ENCODE data around the gene DRC3.

DRC3 gene

GRCh38 chr17:17988427-17988945 lies 15.8 kb downstream of the DRC3 start:
- WGBS (ENCODE audit: extremely low coverage, insufficient coverage, insufficient read length) = no CpG with 5 or more reads among the region's 7 CpGs
- Histone ChIP-seq H3K23ac (ENCODE audit: low read length) (no peak overlapping the region), H3K79me1 (ENCODE audit: low read length) (no peaks in the 10 kb centered on the region)

GRCh38 chr17:17989081-17989480 lies 16.4 kb downstream of the DRC3 start:
- Histone ChIP-seq H3K18ac (ENCODE audit: low read length) (no peak overlapping the region), H3K79me1 (ENCODE audit: low read length) (peaks cover 6% of the 10 kb centered on the region), H4K8ac (ENCODE audit: low read depth, low read length) (no peak overlapping the region), H3K79me2 (ENCODE audit: control insufficient read depth, insufficient read depth, low read length, poor library complexity) (no peaks in the 10 kb centered on the region), H3K4ac (ENCODE audit: low read depth, low read length) (no peak overlapping the region), H2BK12ac (ENCODE audit: low read length) (no peak overlapping the region), H3K9me3 (ENCODE audit: insufficient read depth, low read depth, low read length) (no peaks in the 10 kb centered on the region), H3K36me3 (ENCODE audit: control insufficient read depth in 1 of 2, insufficient read depth in 2 of 2, low read length in 2 of 2) (no peaks in the 10 kb centered on the region), H3K14ac (ENCODE audit: low read length) (no peak overlapping the region), H4K12ac (ENCODE audit: low read depth, low read length) (no peak overlapping the region), H3K4me3 (ENCODE audit: low read depth, low read length) (no peak overlapping the region), H4K91ac (ENCODE audit: low read depth, low read length) (no peak overlapping the region), H3K27ac (ENCODE audit: low read depth, low read length) (no peak overlapping the region), H3K27me3 (ENCODE audit: insufficient read depth, low read length) (no peaks in the 10 kb centered on the region), H2BK120ac (ENCODE audit: insufficient read depth, low read length, poor library complexity) (no peak overlapping the region), H3K23ac (ENCODE audit: low read length) (no peak overlapping the region), H2AK5ac (ENCODE audit: low read length) (no peak overlapping the region), H3K9ac (ENCODE audit: low read length) (no peak overlapping the region), H3K4me2 (ENCODE audit: low read length) (no peak overlapping the region), H2AFZ (ENCODE audit: insufficient read depth, low read length, poor library complexity) (no peak overlapping the region), H2BK5ac (ENCODE audit: low read depth, low read length, poor library complexity) (no peak overlapping the region), H3K4me1 (ENCODE audit: control insufficient read depth in 1 of 2, insufficient read depth in 2 of 2, low read length in 2 of 2) (peaks cover 20 to 24% of the 10 kb centered on the region in 2 experiments)
- WGBS (ENCODE audit: extremely low coverage, insufficient coverage, insufficient read length) = no CpG with 5 or more reads among the region's 9 CpGs
- peak in 1 of 2 donors; percentile 13 for DNase-seq

More at GRCh38 chr17:17988427-17988945, 15.8 kb downstream of the DRC3 start:
- Histone ChIP-seq H3K36me3 (ENCODE audit: control insufficient read depth in 1 of 2, insufficient read depth in 2 of 2, low read length in 2 of 2) (no peaks in the 10 kb centered on the region), H3K27ac (ENCODE audit: low read depth, low read length) (no peak overlapping the region), H2BK5ac (ENCODE audit: low read depth, low read length, poor library complexity) (no peak overlapping the region), H2BK120ac (ENCODE audit: insufficient read depth, low read length, poor library complexity) (no peak overlapping the region), H4K8ac (ENCODE audit: low read depth, low read length) (no peak overlapping the region), H3K4me2 (ENCODE audit: low read length) (no peak overlapping the region), H3K9ac (ENCODE audit: low read length) (no peak overlapping the region), H3K27me3 (ENCODE audit: insufficient read depth, low read length) (no peaks in the 10 kb centered on the region), H3K4me3 (ENCODE audit: low read depth, low read length) (no peak overlapping the region), H3K18ac (ENCODE audit: low read length) (no peak overlapping the region), H2AK5ac (ENCODE audit: low read length) (no peak overlapping the region), H3K9me3 (ENCODE audit: insufficient read depth, low read depth, low read length) (no peaks in the 10 kb centered on the region), H3K4me1 (ENCODE audit: control insufficient read depth in 1 of 2, insufficient read depth in 2 of 2, low read length in 2 of 2) (peaks cover 16 to 20% of the 10 kb centered on the region in 2 experiments), H2BK12ac (ENCODE audit: low read length) (no peak overlapping the region), H2AFZ (ENCODE audit: insufficient read depth, low read length, poor library complexity) (no peak overlapping the region), H4K91ac (ENCODE audit: low read depth, low read length) (no peak overlapping the region), H4K12ac (ENCODE audit: low read depth, low read length) (no peak overlapping the region), H3K79me2 (ENCODE audit: control insufficient read depth, insufficient read depth, low read length, poor library complexity) (no peaks in the 10 kb centered on the region), H3K4ac (ENCODE audit: low read depth, low read length) (no peak overlapping the region), H3K14ac (ENCODE audit: low read length) (no peak overlapping the region)
- DNase-seq = peak; percentile 57 to 68

DNA sequence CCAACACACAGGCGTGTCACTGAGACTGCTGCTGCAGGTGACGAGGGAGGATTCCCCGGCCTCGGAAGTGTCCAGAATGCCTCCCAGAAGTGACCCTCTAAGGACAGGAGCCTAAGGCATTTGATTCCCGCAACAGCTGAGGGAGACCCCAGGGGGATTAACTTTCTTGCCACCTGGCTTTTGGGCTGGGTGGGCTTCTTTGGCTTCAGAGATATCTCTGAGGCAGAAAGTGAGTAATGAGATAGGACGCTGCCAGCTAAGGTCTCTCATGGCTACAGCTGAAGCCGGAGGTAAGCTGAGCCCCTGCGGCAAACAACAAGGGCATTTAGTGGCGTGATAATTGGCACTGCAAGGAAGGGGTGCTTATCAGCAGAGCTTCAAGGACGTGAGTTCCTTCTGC lies 17.0 kb downstream of the DRC3 start:
- Histone ChIP-seq H3K27ac (ENCODE audit: low read depth, low read length) (no peak overlapping the region), H2BK120ac (ENCODE audit: insufficient read depth, low read length, poor library complexity) (no peak overlapping the region), H3K23ac (ENCODE audit: low read length) (no peak overlapping the region), H3K36me3 (ENCODE audit: control insufficient read depth in 1 of 2, insufficient read depth in 2 of 2, low read length in 2 of 2) (no peaks in the 10 kb centered on the region), H3K27me3 (ENCODE audit: insufficient read depth, low read length) (no peaks in the 10 kb centered on the region), H2AK5ac (ENCODE audit: low read length) (peak overlapping the region; percentile 44), H3K4me2 (ENCODE audit: low read length) (no peak overlapping the region), H3K4me3 (ENCODE audit: low read depth, low read length) (no peak overlapping the region), H2AFZ (ENCODE audit: insufficient read depth, low read length, poor library complexity) (no peak overlapping the region), H2BK12ac (ENCODE audit: low read length) (peak overlapping the region; percentile 33), H2BK5ac (ENCODE audit: low read depth, low read length, poor library complexity) (no peak overlapping the region), H3K79me1 (ENCODE audit: low read length) (peaks cover 11% of the 10 kb centered on the region), H3K9ac (ENCODE audit: low read length) (no peak overlapping the region), H4K91ac (ENCODE audit: low read depth, low read length) (peak overlapping the region; percentile 34), H3K14ac (ENCODE audit: low read length) (no peak overlapping the region), H3K4ac (ENCODE audit: low read depth, low read length) (no peak overlapping the region), H3K79me2 (ENCODE audit: control insufficient read depth, insufficient read depth, low read length, poor library complexity) (no peaks in the 10 kb centered on the region), H3K18ac (ENCODE audit: low read length) (no peak overlapping the region), H3K9me3 (ENCODE audit: insufficient read depth, low read depth, low read length) (no peaks in the 10 kb centered on the region), H4K12ac (ENCODE audit: low read depth, low read length) (no peak overlapping the region), H4K8ac (ENCODE audit: low read depth, low read length) (no peak overlapping the region), H3K4me1 (ENCODE audit: control insufficient read depth in 1 of 2, insufficient read depth in 2 of 2, low read length in 2 of 2) (peaks cover 25 to 29% of the 10 kb centered on the region in 2 experiments)
- DNase-seq = no peak
- WGBS (ENCODE audit: extremely low coverage, insufficient coverage, insufficient read length) = no CpG with 5 or more reads among the region's 10 CpGs

- Histone ChIP-seq H3K27me3 (ENCODE audit: insufficient read depth, low read length) (no peaks in the 10 kb centered on the region), H3K4me2 (ENCODE audit: low read length) (no peak overlapping the region), H3K79me1 (ENCODE audit: low read length) (peaks cover 11% of the 10 kb centered on the region), H3K18ac (ENCODE audit: low read length) (no peak overlapping the region), H3K14ac (ENCODE audit: low read length) (no peak overlapping the region), H3K23ac (ENCODE audit: low read length) (no peak overlapping the region), H3K27ac (ENCODE audit: low read depth, low read length) (no peak overlapping the region), H2AFZ (ENCODE audit: insufficient read depth, low read length, poor library complexity) (no peak overlapping the region), H3K36me3 (ENCODE audit: control insufficient read depth in 1 of 2, insufficient read depth in 2 of 2, low read length in 2 of 2) (no peaks in the 10 kb centered on the region), H2AK5ac (ENCODE audit: low read length) (peak overlapping the region; percentile 66), H3K9me3 (ENCODE audit: insufficient read depth, low read depth, low read length) (no peaks in the 10 kb centered on the region), H2BK12ac (ENCODE audit: low read length) (no peak overlapping the region), H2BK5ac (ENCODE audit: low read depth, low read length, poor library complexity) (no peak overlapping the region), H4K12ac (ENCODE audit: low read depth, low read length) (no peak overlapping the region), H3K4me1 (ENCODE audit: control insufficient read depth in 1 of 2, insufficient read depth in 2 of 2, low read length in 2 of 2) (peaks cover 31 to 35% of the 10 kb centered on the region in 2 experiments), H2BK120ac (ENCODE audit: insufficient read depth, low read length, poor library complexity) (no peak overlapping the region), H3K4ac (ENCODE audit: low read depth, low read length) (no peak overlapping the region), H4K91ac (ENCODE audit: low read depth, low read length) (peak overlapping the region; percentile 34), H3K4me3 (ENCODE audit: low read depth, low read length) (peak overlapping the region; percentile 40), H3K79me2 (ENCODE audit: control insufficient read depth, insufficient read depth, low read length, poor library complexity) (no peaks in the 10 kb centered on the region), H4K8ac (ENCODE audit: low read depth, low read length) (no peak overlapping the region), H3K9ac (ENCODE audit: low read length) (no peak overlapping the region)
- no CpG with 5 or more reads among the region's 2 CpGs for WGBS (ENCODE audit: extremely low coverage, insufficient coverage, insufficient read length)
- peak; percentile 66 to 69 for DNase-seq
Measured at GRCh38 chr17:17990282-17990681, 17.6 kb downstream of the DRC3 start.

All from trophoblast cell (in vitro differentiated cells and primary cell).